Measurements from ENCODE around the gene ATP6V1F.

GRCh38 chr7:128886391-128887168 is 23.9 kb downstream of the ATP6V1F start:
- TF ChIP-seq, protein P1, sequence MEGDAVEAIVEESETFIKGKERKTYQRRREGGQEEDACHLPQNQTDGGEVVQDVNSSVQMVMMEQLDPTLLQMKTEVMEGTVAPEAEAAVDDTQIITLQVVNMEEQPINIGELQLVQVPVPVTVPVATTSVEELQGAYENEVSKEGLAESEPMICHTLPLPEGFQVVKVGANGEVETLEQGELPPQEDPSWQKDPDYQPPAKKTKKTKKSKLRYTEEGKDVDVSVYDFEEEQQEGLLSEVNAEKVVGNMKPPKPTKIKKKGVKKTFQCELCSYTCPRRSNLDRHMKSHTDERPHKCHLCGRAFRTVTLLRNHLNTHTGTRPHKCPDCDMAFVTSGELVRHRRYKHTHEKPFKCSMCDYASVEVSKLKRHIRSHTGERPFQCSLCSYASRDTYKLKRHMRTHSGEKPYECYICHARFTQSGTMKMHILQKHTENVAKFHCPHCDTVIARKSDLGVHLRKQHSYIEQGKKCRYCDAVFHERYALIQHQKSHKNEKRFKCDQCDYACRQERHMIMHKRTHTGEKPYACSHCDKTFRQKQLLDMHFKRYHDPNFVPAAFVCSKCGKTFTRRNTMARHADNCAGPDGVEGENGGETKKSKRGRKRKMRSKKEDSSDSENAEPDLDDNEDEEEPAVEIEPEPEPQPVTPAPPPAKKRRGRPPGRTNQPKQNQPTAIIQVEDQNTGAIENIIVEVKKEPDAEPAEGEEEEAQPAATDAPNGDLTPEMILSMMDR (IDR thresholded peaks at IDR 0.05 in 2 of 3, conservative IDR thresholded peaks at IDR 0.05 in 1 of 3; ENCODE audit: borderline replicate concordance in 1 of 3, insufficient read depth in 1 of 3, low read depth in 2 of 3, low read length in 2 of 3), result no peak
- TF ChIP-seq, protein P2, sequence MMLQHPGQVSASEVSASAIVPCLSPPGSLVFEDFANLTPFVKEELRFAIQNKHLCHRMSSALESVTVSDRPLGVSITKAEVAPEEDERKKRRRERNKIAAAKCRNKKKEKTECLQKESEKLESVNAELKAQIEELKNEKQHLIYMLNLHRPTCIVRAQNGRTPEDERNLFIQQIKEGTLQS (IDR thresholded peaks at IDR 0.05), result no peak
- TF ChIP-seq EZH2 (IDR thresholded peaks at IDR 0.05) (no peak), ZBTB33 (IDR thresholded peaks at IDR 0.05; ENCODE audit: extremely low read depth, insufficient replicate concordance, low read length) (no peak), POLR2A (IDR thresholded peaks at IDR 0.05; ENCODE audit: borderline replicate concordance, extremely low read depth, insufficient read depth, insufficient read length) (no peak), YY1 (IDR thresholded peaks at IDR 0.05; ENCODE audit: extremely low read depth, insufficient replicate concordance, low read depth, low read length) (no peak), CEBPB (IDR thresholded peaks at IDR 0.05; ENCODE audit: low read depth) (no peak), FOSL1 (IDR thresholded peaks at IDR 0.05; ENCODE audit: low read depth) (no peak), EZH2phosphoT487 (IDR thresholded peaks at IDR 0.05; ENCODE audit: borderline replicate concordance) (no peak), POLR2AphosphoS5 (IDR thresholded peaks at IDR 0.05; ENCODE audit: low read depth, low read length) (no peak)
- TF ChIP-seq, protein P3, sequence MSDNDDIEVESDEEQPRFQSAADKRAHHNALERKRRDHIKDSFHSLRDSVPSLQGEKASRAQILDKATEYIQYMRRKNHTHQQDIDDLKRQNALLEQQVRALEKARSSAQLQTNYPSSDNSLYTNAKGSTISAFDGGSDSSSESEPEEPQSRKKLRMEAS (IDR thresholded peaks at IDR 0.05), result no peak
